ENCODE results near the gene CNGB1. TPM values are rescaled to one million over a fixed set of nuclear protein-coding genes. Genes with fewer than 3 reads are reported as not detected.

Gene CNGB1
- total and polyA plus RNA-seq, 9 donors, result 0.11 TPM; not detected in 8

GRCh38 chr16:57924514-57924913 lies 46.4 kb downstream of the CNGB1 start:
- TF ChIP-seq POLR2A (IDR thresholded peaks at IDR 0.05) (no peak), EP300 (IDR thresholded peaks at IDR 0.05) (no peak), CTCF (IDR thresholded peaks at IDR 0.05) (no peak)
- 73 to 84% (median 74%) methylated on average over 6 of the region's 6 CpGs for WGBS, 3 donors
- Histone ChIP-seq H3K27ac (no peak overlapping the region), H3K27me3 (no peaks in the 10 kb centered on the region), H3K36me3 (no peaks in the 10 kb centered on the region), H3K9me3 (no peaks in the 10 kb centered on the region), H3K4me3 (no peak overlapping the region), H3K4me1 (ENCODE audit: insufficient read depth) (no peaks in the 10 kb centered on the region)
- intact Hi-C loops (cut with DNase I), result no loop called here
- no peak for DNase-seq

- Histone ChIP-seq H3K4me3 (no peak overlapping the region), H3K27me3 (no peaks in the 10 kb centered on the region), H3K4me1 (ENCODE audit: insufficient read depth) (no peaks in the 10 kb centered on the region), H3K36me3 (no peaks in the 10 kb centered on the region), H3K27ac (no peak overlapping the region), H3K9me3 (no peaks in the 10 kb centered on the region)
- WGBS, 3 donors, result 96 to 97% (median 97%) methylated on average over 2 of the region's 2 CpGs
- no peak for DNase-seq
- intact Hi-C loops (cut with DNase I), result no loop called here
- no peak for TF ChIP-seq CTCF (IDR thresholded peaks at IDR 0.05)
- TF ChIP-seq POLR2A (IDR thresholded peaks at IDR 0.05), result no peak
- TF ChIP-seq EP300 (IDR thresholded peaks at IDR 0.05), result no peak
Observed at GRCh38 chr16:57923841-57924240, 47.1 kb downstream of the CNGB1 start.

GRCh38 chr16:57923418-57923817 lies 47.5 kb downstream of the CNGB1 start:
- no peak overlapping the region for H3K27ac ChIP-seq
- 76 to 89% (median 77%) methylated on average over 2 of the region's 2 CpGs for WGBS, 3 donors
- intact Hi-C loops (cut with DNase I), result no loop called here
- H3K4me1 ChIP-seq (ENCODE audit: insufficient read depth), result no peaks in the 10 kb centered on the region
- DNase-seq, result no peak
- H3K4me3 ChIP-seq, result no peak overlapping the region
- H3K27me3 ChIP-seq, result no peaks in the 10 kb centered on the region
- no peaks in the 10 kb centered on the region for H3K36me3 ChIP-seq
- TF ChIP-seq POLR2A (IDR thresholded peaks at IDR 0.05) (no peak), CTCF (IDR thresholded peaks at IDR 0.05) (no peak), EP300 (IDR thresholded peaks at IDR 0.05) (no peak)
- no peaks in the 10 kb centered on the region for H3K9me3 ChIP-seq

GRCh38 chr16:57920880-57921229 lies 50.1 kb downstream of the CNGB1 start:
- TF ChIP-seq EP300 (IDR thresholded peaks at IDR 0.05), result no peak
- no peak for TF ChIP-seq POLR2A (IDR thresholded peaks at IDR 0.05)
- no peak for TF ChIP-seq CTCF (IDR thresholded peaks at IDR 0.05)
- 52 to 62% (median 55%) methylated on average over 2 of the region's 2 CpGs for WGBS, 3 donors
- Histone ChIP-seq H3K27me3 (no peaks in the 10 kb centered on the region), H3K27ac (no peak overlapping the region), H3K4me1 (ENCODE audit: insufficient read depth) (no peaks in the 10 kb centered on the region), H3K9me3 (no peaks in the 10 kb centered on the region), H3K36me3 (no peaks in the 10 kb centered on the region), H3K4me3 (no peak overlapping the region)
- DNase-seq, result no peak
- intact Hi-C loops (cut with DNase I), result no loop called here

Measured in ovary (tissue), 9 donors.